GM18870 (cell line): ENCODE measurements around the gene P2RX1.

ENCODE experiments used
- ATAC-seq: cut with Tn5 transposase; IDR thresholded peaks from one replicate; pipeline ENCODE4 v1.9.1; 2021; ENCODE audit warnings: moderate library complexity; ENCODE audit not compliant: unreplicated experiment

P2RX1 gene

DNA sequence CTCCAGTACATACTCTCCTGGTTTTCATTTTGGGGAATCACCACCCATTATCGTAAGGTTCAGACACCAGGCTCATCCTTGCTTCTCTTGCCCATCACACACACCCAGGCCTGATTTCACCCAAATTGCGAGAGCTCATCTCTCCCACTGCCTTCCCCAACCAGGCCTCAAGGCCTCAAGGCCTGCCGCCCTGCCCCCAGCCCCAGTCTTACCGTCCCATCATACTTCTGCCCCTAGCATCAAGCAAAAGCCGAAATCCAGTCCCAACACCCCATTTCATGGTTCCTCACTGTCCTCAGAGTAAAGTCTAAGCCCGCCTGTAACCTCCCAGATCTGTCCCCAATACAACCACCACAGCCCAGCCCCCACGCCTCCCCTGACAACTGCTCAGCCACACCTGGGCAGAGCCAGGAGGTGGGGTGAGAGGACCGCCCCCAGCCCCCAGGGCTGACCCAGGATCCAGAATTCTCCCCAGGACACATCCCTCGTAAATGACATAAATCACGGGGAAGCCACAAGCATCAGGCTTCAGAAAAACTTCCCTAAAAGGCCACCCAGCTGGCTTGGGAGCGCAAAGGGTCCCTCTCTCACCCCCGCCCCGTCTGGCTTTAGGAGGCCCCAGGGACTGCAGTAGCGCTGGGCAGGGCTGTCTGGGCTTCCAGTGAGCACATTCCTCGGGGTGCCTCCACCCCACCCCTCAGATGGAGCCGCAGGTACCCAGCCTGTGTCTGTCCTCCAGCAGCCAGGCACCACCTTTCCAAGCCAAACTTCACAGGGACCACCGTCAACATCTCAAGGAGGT lies 9.6 kb upstream of the P2RX1 start:
- no peak for ATAC-seq

DNA sequence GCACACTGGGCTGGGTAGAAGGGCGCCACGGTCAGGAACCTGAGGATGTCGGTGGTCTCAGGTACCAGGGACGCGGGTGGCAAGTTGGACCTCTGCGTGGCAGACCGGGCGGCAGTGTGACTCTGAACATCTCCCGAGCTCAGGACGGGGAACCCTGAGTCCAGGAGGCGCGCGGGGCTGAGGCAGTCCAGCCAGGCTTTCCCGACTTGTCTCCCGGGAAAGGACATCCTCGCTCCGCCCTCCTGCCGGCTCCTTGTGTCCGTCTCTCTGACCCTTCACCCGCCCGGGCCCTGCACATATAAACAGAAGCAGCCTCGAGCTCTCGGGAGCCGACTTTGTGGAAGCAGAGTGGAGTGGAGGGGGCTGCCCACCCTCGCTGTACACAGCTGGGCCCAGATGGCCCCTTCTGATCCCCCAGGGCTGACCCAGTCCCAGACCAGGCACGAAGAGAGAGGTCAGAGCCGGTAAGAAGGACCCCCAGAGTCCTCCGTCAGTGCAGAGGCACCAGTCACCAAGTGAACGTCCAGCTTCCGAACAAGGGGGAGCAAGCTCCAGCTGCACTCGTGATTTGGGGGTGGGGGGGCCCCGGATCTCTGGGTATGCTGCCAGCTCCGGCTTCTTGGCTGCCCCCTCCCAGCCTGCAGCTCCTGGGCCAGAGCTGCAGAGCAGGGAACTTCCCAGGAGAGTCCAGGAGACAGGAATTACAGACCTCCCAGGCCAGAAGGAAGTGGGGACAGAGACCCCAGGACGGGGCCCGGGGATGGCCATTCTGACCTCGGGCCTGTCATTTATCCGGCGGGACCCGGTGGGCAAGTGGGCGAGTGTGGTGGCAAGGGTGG lies 8.5 kb upstream of the P2RX1 start:
- ATAC-seq, result no peak

GRCh38 chr17:3923466-3924190 lies 7.4 kb upstream of the P2RX1 start:
- ATAC-seq, result no peak

DNA sequence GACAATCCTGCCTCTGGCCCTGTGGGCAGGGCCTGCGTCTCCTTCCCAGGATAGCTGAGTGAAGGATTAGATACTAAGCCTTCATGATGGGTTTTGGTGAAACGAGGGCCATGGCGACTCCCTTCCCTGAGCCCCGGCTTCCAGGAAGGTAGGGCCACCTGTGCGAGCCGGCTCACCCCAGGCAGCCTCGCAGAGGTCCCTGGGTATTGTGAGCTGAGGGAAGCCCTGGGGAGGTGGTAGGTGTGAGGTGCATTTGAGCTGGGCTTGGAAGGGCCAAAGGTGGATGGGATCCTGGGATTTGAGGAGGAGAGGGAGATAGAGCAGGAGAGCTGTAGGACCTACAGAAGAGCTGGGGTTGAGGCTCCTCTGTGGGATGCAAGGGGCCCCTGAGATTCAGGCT lies 6.5 kb upstream of the P2RX1 start:
- no peak for ATAC-seq

DNA sequence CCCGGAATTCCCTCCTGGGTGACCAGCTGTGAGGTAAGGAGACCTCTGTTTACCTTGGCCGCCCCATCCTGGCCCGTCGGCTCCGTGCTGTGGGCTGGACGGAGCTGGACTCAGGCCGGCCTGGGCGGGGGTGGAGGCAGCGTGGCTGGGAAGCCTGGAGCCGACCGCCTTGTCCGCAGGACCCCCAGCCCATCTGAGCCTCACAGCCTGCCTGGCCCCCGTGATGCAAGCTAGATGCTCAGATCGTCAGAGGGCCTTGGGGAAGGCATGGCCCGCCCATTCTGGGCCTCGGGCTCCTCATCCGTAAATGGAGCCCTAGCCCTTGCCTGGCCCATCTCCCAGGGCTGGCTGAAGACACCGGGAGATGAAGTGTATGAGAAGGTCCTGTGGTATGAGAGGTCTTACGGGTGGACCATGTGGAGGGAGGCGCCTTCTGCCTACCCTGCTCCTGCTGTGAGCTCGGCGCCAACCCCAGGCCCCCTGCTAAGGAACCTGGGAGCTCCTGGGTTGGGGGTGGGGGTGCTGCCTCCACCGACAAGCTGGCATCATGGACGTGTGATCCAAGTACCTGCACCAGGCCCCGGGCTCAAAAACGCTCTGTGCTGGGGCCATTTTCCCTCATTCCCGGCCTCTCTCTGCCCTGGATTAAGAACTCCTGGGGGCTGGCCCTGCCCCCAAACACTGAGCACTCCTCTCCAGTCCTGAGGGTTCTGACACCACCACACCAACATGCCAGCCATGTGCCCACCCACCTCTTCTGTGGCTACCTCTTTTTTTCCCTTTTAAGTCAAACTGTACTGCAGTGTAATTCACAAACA lies 5.4 kb upstream of the P2RX1 start:
- no peak for ATAC-seq

- no peak for ATAC-seq
Measured at GRCh38 chr17:3921006-3921405, 4.7 kb upstream of the P2RX1 start.

DNA sequence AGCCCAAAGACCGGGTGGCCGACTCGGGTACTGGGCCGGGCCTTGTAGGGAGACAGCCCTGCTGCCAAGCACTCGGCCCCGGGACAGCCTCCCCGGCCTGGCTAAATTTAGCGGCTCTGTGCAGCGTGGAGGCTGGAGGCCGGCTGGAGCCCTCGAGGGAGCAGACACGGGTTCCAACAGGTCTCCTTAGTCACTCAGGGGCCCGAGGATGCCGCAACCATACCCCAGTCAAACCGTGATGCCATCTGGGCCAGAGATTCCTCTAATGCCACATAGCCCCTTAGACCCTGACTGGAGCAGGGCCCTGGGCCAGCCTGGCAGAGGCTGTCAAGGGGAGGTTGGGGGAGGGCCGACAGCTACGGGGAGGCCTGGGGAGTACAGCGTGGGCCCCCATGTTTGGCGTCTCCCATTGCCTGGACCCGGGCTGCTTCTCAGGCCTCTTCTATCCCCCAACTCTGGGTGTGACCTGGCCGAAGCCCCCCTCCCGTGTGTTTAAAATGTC lies 2.9 kb upstream of the P2RX1 start:
- no peak for ATAC-seq

DNA sequence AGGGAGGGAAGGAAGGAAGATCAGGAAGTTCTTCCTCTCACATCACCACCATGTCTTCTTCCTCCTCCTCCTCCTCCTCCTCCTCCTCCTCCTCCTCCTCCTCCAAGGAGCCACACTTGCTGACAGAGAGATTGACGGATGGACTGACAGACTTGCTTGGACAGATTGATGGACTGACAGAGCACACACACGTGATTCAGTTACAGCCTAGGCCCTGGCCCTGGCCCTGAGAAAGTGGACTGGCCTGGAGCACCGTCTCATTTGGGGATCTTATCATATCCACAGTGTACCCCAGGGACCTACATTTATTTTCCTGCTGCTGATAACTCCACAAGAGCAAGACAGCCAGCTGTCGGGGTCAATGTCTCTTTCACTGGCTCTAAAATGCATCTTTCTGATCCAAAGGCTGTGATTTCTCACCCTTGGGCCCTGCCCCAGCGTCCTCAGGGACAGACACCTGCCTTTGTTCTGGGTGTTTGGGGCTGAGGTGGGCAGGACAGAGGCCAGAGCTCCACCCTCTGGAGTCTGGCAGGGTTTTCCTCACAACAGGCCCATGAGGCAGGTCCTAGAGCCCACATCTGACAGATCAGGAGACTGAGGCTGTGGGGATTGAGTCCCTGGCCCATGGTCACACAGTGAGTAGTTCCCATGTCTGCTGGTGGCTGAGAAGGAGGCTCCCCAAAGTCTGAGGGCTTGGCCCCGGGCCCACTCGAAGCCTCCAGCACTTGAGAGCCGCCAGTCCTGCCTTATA lies 2.3 kb upstream of the P2RX1 start:
- no peak for ATAC-seq

DNA sequence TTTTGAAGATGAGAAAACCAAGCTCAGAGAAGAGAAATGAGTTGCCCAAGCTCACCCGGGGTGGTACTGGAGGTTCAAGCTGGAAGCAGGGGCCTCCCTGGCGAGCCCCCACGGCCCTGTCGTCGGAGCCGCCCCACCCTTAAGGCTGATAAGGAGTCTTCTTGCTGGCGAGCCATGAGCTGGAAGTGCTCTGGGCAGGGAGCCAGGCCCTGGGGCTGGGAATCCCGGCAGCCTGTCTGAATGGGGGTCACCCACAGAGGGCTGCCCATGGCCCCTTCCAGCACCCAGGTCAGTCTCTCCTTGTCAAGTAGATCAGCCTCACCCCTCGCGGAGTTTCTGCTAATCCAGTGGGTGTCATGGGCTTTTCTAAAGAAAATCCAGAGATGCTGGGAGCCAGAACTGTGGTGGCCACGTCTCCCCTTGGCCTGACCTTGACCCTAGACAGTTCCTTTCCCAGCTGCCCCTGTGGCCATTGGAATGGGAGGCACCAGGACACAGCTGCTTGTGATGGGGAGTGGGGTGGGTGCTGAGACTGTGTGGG lies 1.2 kb upstream of the P2RX1 start:
- ATAC-seq, result no peak

- no peak for ATAC-seq
Measured at GRCh38 chr17:3916825-3917224, 560 bp upstream of the P2RX1 start.

GRCh38 chr17:3915581-3915994 lies 677 bp downstream of the P2RX1 start:
- ATAC-seq, result no peak

GRCh38 chr17:3914312-3914670 lies 2.0 kb downstream of the P2RX1 start:
- no peak for ATAC-seq

- ATAC-seq, result peak; percentile 34
Measured at GRCh38 chr17:3913531-3914311, 2.5 kb downstream of the P2RX1 start.

DNA sequence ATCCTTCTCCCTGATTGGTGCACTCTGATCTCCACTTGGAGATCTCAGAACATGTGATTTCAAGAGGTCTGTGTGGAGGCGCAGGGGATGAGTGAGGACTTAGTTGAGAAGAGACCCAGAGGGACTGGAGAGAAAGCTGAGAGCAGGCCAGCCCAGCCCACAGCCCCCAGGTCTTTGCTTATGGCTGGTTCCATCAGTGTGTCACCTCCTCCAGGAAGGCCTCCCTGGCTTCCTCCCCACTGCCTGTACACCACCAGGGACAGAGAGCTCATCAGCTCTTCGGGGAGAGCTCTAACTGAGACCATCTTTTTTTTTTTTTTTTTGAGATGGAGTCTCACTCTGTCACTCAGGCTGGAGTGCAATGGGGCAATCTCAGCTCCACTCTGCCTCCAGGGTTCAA lies 3.4 kb downstream of the P2RX1 start:
- no peak for ATAC-seq

GRCh38 chr17:3911271-3912053 lies 4.8 kb downstream of the P2RX1 start:
- peak; percentile 69 for ATAC-seq

GRCh38 chr17:3910420-3911270 lies 5.6 kb downstream of the P2RX1 start:
- ATAC-seq, result no peak

GRCh38 chr17:3909257-3909656 lies 7.0 kb downstream of the P2RX1 start:
- no peak for ATAC-seq
